Regular cardiac myocyte (primary cell): ENCODE results near the gene OSBPL9. TPM values are rescaled to one million over a fixed set of nuclear protein-coding genes. Genes with fewer than 3 reads are reported as not detected.

Experiments used
- total RNA-seq: library from RNA; depleted of rRNA; stranded (reverse); fragments of >200 nt; gene quantifications from 2 replicates; pipeline ENCODE4 v1.2.3, GENCODE V29; 2014

Gene OSBPL9, protein sequence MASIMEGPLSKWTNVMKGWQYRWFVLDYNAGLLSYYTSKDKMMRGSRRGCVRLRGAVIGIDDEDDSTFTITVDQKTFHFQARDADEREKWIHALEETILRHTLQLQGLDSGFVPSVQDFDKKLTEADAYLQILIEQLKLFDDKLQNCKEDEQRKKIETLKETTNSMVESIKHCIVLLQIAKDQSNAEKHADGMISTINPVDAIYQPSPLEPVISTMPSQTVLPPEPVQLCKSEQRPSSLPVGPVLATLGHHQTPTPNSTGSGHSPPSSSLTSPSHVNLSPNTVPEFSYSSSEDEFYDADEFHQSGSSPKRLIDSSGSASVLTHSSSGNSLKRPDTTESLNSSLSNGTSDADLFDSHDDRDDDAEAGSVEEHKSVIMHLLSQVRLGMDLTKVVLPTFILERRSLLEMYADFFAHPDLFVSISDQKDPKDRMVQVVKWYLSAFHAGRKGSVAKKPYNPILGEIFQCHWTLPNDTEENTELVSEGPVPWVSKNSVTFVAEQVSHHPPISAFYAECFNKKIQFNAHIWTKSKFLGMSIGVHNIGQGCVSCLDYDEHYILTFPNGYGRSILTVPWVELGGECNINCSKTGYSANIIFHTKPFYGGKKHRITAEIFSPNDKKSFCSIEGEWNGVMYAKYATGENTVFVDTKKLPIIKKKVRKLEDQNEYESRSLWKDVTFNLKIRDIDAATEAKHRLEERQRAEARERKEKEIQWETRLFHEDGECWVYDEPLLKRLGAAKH
- total RNA-seq = 72.3 and 129 TPM in 2 replicates

DNA sequence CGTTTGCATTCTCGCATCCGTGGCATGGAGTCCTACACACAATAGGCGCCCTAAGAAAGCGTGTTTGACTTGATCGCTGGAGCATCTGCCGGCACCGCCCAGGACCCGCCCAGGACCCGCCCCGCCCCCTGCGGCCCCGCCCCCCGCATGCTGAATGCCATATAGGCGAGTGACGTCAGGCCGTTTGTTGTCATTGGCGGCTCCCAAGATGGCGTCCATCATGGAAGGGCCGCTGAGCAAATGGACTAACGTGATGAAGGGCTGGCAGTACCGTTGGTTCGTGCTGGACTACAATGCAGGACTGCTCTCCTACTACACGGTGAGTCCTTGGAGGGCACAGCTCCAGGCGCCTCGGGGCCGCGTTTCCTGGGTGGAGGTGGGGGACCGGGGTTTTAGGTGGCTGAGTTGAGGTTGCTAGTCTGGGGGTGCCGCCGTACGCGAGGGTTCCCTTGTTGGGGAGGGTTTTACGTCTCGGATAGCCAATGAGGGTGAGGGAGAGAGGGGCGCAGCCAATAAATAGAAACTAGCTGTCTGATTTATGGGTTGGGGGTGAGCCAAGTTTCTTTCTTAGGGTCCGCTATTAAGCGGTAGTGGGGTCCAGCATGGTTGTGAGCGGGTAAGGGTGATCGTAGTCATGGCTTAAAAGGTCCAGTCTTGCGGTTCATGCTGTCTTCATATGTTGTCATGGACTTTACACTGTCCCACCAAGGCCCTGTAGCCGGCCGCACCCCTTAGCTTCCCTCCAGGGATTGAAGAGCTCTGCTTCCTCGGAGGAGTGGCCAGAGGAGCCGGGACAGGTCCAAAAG, at the start of gene OSBPL9:
TSS of gene OSBPL9 (plus strand) at position 190 of the 806 bp plus-strand sequence. CDS start at position 209, 19 bp downstream.

Other genes starting within 250 kb of the OSBPL9 start
- 46.8 and 84.8 TPM in 2 replicates for gene EPS15, start 97.8 kb upstream of the OSBPL9 start, total RNA-seq